Measurements from ENCODE around the gene ATP2B2.
"Not testable (repeated sequence)": the region's sequence is repeated elsewhere in the genome, so short reads cannot be mapped to it uniquely, and the experiment has no call there.

The ATP2B2 gene

GRCh38 chr3:10546820-10547263, 41.5 kb upstream of the ATP2B2 start:
- no peak for DNase-seq (ENCODE audit: low read depth in 1 of 2, low spot score in 1 of 2)
- TF ChIP-seq JUND (IDR thresholded peaks at IDR 0.05; ENCODE audit: low read depth), result no peak
- in situ Hi-C loops (cut with HindIII; ENCODE audit: low pct_unique_long_range_greater_than_20kb, low sequenced_read_pairs), result no loop called here

- in situ Hi-C loops (cut with HindIII; ENCODE audit: low pct_unique_long_range_greater_than_20kb, low sequenced_read_pairs), result no loop called here
- no peak for DNase-seq (ENCODE audit: low read depth in 1 of 2, low spot score in 1 of 2)
- TF ChIP-seq JUND (IDR thresholded peaks at IDR 0.05; ENCODE audit: low read depth), result no peak
Observed at GRCh38 chr3:10546181-10546624, 40.8 kb upstream of the ATP2B2 start.

- no peak for TF ChIP-seq JUND (IDR thresholded peaks at IDR 0.05; ENCODE audit: low read depth)
- in situ Hi-C loops (cut with HindIII; ENCODE audit: low pct_unique_long_range_greater_than_20kb, low sequenced_read_pairs), result no loop called here
- no peak for DNase-seq (ENCODE audit: low read depth in 1 of 2, low spot score in 1 of 2)
Observed at GRCh38 chr3:10542518-10542917, 37.1 kb upstream of the ATP2B2 start.

- in situ Hi-C loops (cut with HindIII; ENCODE audit: low pct_unique_long_range_greater_than_20kb, low sequenced_read_pairs); DNase-seq (ENCODE audit: low read depth in 1 of 2, low spot score in 1 of 2): not testable (repeated sequence)
Observed at GRCh38 chr3:10540347-10540746, 35.0 kb upstream of the ATP2B2 start.

- in situ Hi-C loops (cut with HindIII; ENCODE audit: low pct_unique_long_range_greater_than_20kb, low sequenced_read_pairs), result no loop called here
- no peak for TF ChIP-seq JUND (IDR thresholded peaks at IDR 0.05; ENCODE audit: low read depth)
- DNase-seq (ENCODE audit: low read depth in 1 of 2, low spot score in 1 of 2), result no peak
Observed at GRCh38 chr3:10534066-10534465, 28.7 kb upstream of the ATP2B2 start.

GRCh38 chr3:10533737-10534023, 28.3 kb upstream of the ATP2B2 start:
- TF ChIP-seq JUND (IDR thresholded peaks at IDR 0.05; ENCODE audit: low read depth), result no peak
- in situ Hi-C loops (cut with HindIII; ENCODE audit: low pct_unique_long_range_greater_than_20kb, low sequenced_read_pairs), result no loop called here
- no peak for DNase-seq (ENCODE audit: low read depth in 1 of 2, low spot score in 1 of 2)

- in situ Hi-C loops (cut with HindIII; ENCODE audit: low pct_unique_long_range_greater_than_20kb, low sequenced_read_pairs), result no loop called here
- DNase-seq (ENCODE audit: low read depth in 1 of 2, low spot score in 1 of 2), result no peak
- TF ChIP-seq JUND (IDR thresholded peaks at IDR 0.05; ENCODE audit: low read depth), result no peak
Observed at GRCh38 chr3:10532939-10533736, 27.8 kb upstream of the ATP2B2 start.

- DNase-seq (ENCODE audit: low read depth in 1 of 2, low spot score in 1 of 2), result no peak
- no peak for TF ChIP-seq JUND (IDR thresholded peaks at IDR 0.05; ENCODE audit: low read depth)
- in situ Hi-C loops (cut with HindIII; ENCODE audit: low pct_unique_long_range_greater_than_20kb, low sequenced_read_pairs), result no loop called here
Observed at GRCh38 chr3:10531031-10531430, 25.6 kb upstream of the ATP2B2 start.

- no peak for DNase-seq (ENCODE audit: low read depth in 1 of 2, low spot score in 1 of 2)
- in situ Hi-C loops (cut with HindIII; ENCODE audit: low pct_unique_long_range_greater_than_20kb, low sequenced_read_pairs), result no loop called here
- TF ChIP-seq JUND (IDR thresholded peaks at IDR 0.05; ENCODE audit: low read depth), result no peak
Observed at GRCh38 chr3:10530241-10530640, 24.9 kb upstream of the ATP2B2 start.

- no peak for DNase-seq (ENCODE audit: low read depth in 1 of 2, low spot score in 1 of 2)
- in situ Hi-C loops (cut with HindIII; ENCODE audit: low pct_unique_long_range_greater_than_20kb, low sequenced_read_pairs), result no loop called here
- no peak for TF ChIP-seq JUND (IDR thresholded peaks at IDR 0.05; ENCODE audit: low read depth)
Observed at GRCh38 chr3:10529809-10530208, 24.4 kb upstream of the ATP2B2 start.

- no peak for DNase-seq (ENCODE audit: low read depth in 1 of 2, low spot score in 1 of 2)
- in situ Hi-C loops (cut with HindIII; ENCODE audit: low pct_unique_long_range_greater_than_20kb, low sequenced_read_pairs), result no loop called here
- TF ChIP-seq JUND (IDR thresholded peaks at IDR 0.05; ENCODE audit: low read depth), result no peak
Observed at GRCh38 chr3:10528046-10528445, 22.7 kb upstream of the ATP2B2 start.

- no peak for TF ChIP-seq JUND (IDR thresholded peaks at IDR 0.05; ENCODE audit: low read depth)
- in situ Hi-C loops (cut with HindIII; ENCODE audit: low pct_unique_long_range_greater_than_20kb, low sequenced_read_pairs), result no loop called here
- no peak for DNase-seq (ENCODE audit: low read depth in 1 of 2, low spot score in 1 of 2)
Observed at GRCh38 chr3:10527295-10528001, 22.1 kb upstream of the ATP2B2 start.

GRCh38 chr3:10526366-10526765, 21.0 kb upstream of the ATP2B2 start:
- DNase-seq (ENCODE audit: low read depth in 1 of 2, low spot score in 1 of 2), result no peak
- TF ChIP-seq JUND (IDR thresholded peaks at IDR 0.05; ENCODE audit: low read depth), result no peak
- in situ Hi-C loops (cut with HindIII; ENCODE audit: low pct_unique_long_range_greater_than_20kb, low sequenced_read_pairs), result no loop called here

All from T47D (cell line).